ENCODE data around the gene RFX8.

- TF ChIP-seq POLR2A (IDR thresholded peaks at IDR 0.05) = no peak
- TF ChIP-seq CTCF (IDR thresholded peaks at IDR 0.05 in 4 of 5, conservative IDR thresholded peaks at IDR 0.05 in 1 of 5) = no peak
Observed at GRCh38 chr2:101461381-101461780, 13.5 kb downstream of the RFX8 start.

Data from gastrocnemius medialis (tissue), 4 donors.